Keratinocyte (primary cell): ENCODE measurements around the gene SKOR2.
A peak's percentile ranks its signal among the peaks of the same experiment; 100 is the strongest.

Experiments used
- CTCF ChIP-seq, 3 experiments: IDR thresholded peaks in 1 of 3; conservative IDR thresholded peaks in 1 of 3; optimal IDR thresholded peaks in 1 of 3; 2 replicates in 2 of 3; 3 replicates in 1 of 3; pipeline versions ENCODE3 to v1.5.1; 2011; ENCODE audit warnings: low read length in 3 of 3, mild to moderate bottlenecking in 3 of 3, moderate library complexity in 2 of 3, control low read depth in 1 of 3, inconsistent platforms in 1 of 3; ENCODE audit not compliant: insufficient read depth in 2 of 3; ENCODE audit errors: extremely low read depth in 1 of 3
- EZH2 ChIP-seq: IDR thresholded peaks from one replicate; pipeline ENCODE4 v1.6.1; 2012; ENCODE audit warnings: inconsistent platforms, mild to moderate bottlenecking, low read length, moderate library complexity

DNA sequence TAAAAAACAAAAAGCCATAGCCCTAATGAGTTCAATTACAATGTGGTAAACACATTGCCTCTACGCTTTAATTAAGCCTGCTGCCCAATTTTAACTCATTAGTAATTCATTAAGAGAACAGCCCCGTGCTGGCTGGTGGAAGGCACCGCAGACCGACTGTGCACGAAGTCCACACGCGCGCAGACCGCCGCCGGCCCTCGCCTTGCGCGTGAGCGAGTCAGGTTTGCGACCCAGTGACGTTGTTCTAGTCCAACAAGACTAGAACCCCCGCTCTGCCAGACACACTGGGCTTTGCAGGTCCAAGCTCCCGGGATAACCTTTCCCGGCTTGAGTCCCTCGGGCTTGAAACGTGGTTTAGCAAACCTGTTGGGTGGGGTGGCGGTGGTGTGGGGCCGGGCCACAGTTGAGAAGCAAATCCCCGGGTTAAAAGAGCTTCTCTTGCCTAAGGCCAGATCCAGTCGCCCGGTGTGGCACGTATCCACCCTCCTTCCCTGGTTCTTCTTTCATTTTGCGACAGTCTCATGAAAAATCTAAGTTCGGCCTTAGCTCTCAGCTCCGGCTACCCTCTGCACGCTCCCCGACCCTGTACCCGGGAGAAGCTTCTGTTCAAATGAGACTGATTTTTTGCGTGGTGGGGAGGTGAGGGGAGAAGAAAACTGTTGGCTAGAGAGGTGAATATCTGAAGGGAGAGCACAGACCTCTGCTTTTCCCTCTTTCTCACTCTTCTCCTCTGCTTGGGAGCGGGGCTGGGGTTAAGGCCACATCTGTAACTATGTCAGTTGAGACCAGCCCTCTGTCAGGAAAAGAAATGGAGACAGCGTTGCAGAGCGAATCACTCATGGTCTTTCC is 11.1 kb upstream of the SKOR2 start:
- TF ChIP-seq CTCF (optimal IDR thresholded peaks at IDR 0.05 in 1 of 3, IDR thresholded peaks at IDR 0.05 in 1 of 3, conservative IDR thresholded peaks at IDR 0.05 in 1 of 3; ENCODE audit: extremely low read depth in 1 of 3, insufficient read depth in 2 of 3, low read length in 3 of 3) (no peak), EZH2 (peak; percentile 64)
